ENCODE results near the gene PATZ1. TPM values are rescaled to one million over a fixed set of nuclear protein-coding genes. Genes with fewer than 3 reads are reported as not detected.

The PATZ1 gene
- total and polyA plus RNA-seq, 12 donors = 9.2 to 34.8 (median 25.1) TPM

- peaks cover 0 to 6% of the 10 kb centered on the region in 2 donors for H3K4me1 ChIP-seq (replicated peaks in 1 of 2)
- H3K36me3 ChIP-seq (replicated peaks in 1 of 2) = peaks cover 0 to 58% of the 10 kb centered on the region in 2 donors
- 26 to 67% (median 41%) methylated on average over 4 to 5 of the region's 5 CpGs for WGBS, 4 donors
These were observed 9.0 kb downstream of the PATZ1 start for GRCh38 chr22:31337178-31337577.

DNA sequence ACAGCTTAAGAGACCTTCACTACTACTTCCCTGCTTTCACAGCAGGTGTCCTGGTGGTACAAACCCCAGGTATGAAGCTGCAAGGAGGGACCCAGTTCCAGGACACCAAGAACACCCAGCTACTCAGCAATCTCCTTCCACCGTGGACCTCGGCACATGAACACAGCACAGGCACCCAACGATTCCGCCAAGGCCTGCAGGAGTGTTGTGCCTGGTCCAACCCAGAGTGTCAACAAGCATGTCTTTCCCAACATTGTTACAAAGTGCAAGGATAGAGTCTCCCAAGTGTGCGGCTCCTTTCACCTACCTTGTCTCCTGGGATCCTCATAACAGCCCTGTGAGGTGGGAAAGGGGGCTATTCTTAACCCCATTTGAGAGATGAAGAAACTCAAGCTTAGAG lies 11.8 kb downstream of the PATZ1 start:
- peaks cover 0 to 59% of the 10 kb centered on the region in 2 donors for H3K36me3 ChIP-seq (replicated peaks in 1 of 2)
- 93 to 100% (median 94%) methylated on average over 3 to 5 of the region's 5 CpGs for WGBS, 4 donors

More at GRCh38 chr22:31337178-31337577, 9.0 kb downstream of the PATZ1 start:
- TF ChIP-seq CTCF (IDR thresholded peaks at IDR 0.05) (no peak), POLR2A (IDR thresholded peaks at IDR 0.05) (no peak)
- Histone ChIP-seq H3K27ac (peak overlapping the region in 3 of 5 donors; percentile 26 to 52 (median 41)), H3K4me3 (no peak overlapping the region), H3K27me3 (no peaks in the 10 kb centered on the region), H3K9me3 (replicated peaks in 1 of 3) (no peaks in the 10 kb centered on the region)
- intact Hi-C loops (cut with DNase I) = loop anchor here in 1 of 2 donors (10.0 kb wide), 1 partner anchor 62 kb away; no protein-coding TSS in a partner anchor
- peak in 6 of 7 donors; percentile 72 to 85 (median 74) for DNase-seq

GRCh38 chr22:31333641-31334040 lies 12.5 kb downstream of the PATZ1 start:
- TF ChIP-seq POLR2A (IDR thresholded peaks at IDR 0.05) (no peak), CTCF (IDR thresholded peaks at IDR 0.05) (no peak)
- WGBS, 4 donors = 76 to 91% (median 88%) methylated on average over 2 of the region's 2 CpGs
- intact Hi-C loops (cut with DNase I) = loop anchor here in 1 of 2 donors (10.0 kb wide), 1 partner anchor 59 kb away; no protein-coding TSS in a partner anchor
- no peak overlapping the region for H3K27ac ChIP-seq
- peaks cover 0 to 66% of the 10 kb centered on the region in 2 donors for H3K36me3 ChIP-seq (replicated peaks in 1 of 2)
- H3K4me3 ChIP-seq = no peak overlapping the region
- H3K4me1 ChIP-seq (replicated peaks in 1 of 2) = peaks cover 0 to 6% of the 10 kb centered on the region in 2 donors
- no peak for DNase-seq
- no peaks in the 10 kb centered on the region for H3K9me3 ChIP-seq (replicated peaks in 1 of 3)
- H3K27me3 ChIP-seq = no peaks in the 10 kb centered on the region

More for the DNA sequence above, 11.8 kb downstream of the PATZ1 start:
- Histone ChIP-seq H3K4me3 (no peak overlapping the region), H3K27me3 (no peaks in the 10 kb centered on the region), H3K4me1 (replicated peaks in 1 of 2) (peaks cover 0 to 6% of the 10 kb centered on the region in 2 donors), H3K9me3 (replicated peaks in 1 of 3) (no peaks in the 10 kb centered on the region), H3K27ac (no peak overlapping the region)
- no peak for DNase-seq
- no peak for TF ChIP-seq POLR2A (IDR thresholded peaks at IDR 0.05)
- no peak for TF ChIP-seq CTCF (IDR thresholded peaks at IDR 0.05)
- intact Hi-C loops (cut with DNase I) = loop anchor here in 1 of 2 donors (10.0 kb wide), 1 partner anchor 60 kb away; no protein-coding TSS in a partner anchor

- TF ChIP-seq POLR2A (IDR thresholded peaks at IDR 0.05) = no peak
- no peak for TF ChIP-seq CTCF (IDR thresholded peaks at IDR 0.05)
- intact Hi-C loops (cut with DNase I) = loop anchor here in 1 of 2 donors (10.0 kb wide), 1 partner anchor 58 kb away; no protein-coding TSS in a partner anchor
- peaks cover 0 to 72% of the 10 kb centered on the region in 2 donors for H3K36me3 ChIP-seq (replicated peaks in 1 of 2)
- no peak overlapping the region for H3K27ac ChIP-seq
- no peak overlapping the region for H3K4me3 ChIP-seq
- no peaks in the 10 kb centered on the region for H3K27me3 ChIP-seq
- H3K9me3 ChIP-seq (replicated peaks in 1 of 3) = no peaks in the 10 kb centered on the region
- WGBS, 4 donors = 68 to 77% (median 74%) methylated on average over 1 of the region's 1 CpG
- peaks cover 0 to 6% of the 10 kb centered on the region in 2 donors for H3K4me1 ChIP-seq (replicated peaks in 1 of 2)
- DNase-seq = no peak
These were observed 13.3 kb downstream of the PATZ1 start for GRCh38 chr22:31332886-31333285.
